AG08396 (cell line): Measurements from ENCODE around the gene EEF1E1.
"Not testable (repeated sequence)": the region's sequence is repeated elsewhere in the genome, so short reads cannot be mapped to it uniquely, and the experiment has no call there.

Experiments
- DNase-seq: peaks from one replicate; pipeline ENCODE4 v3.0.0; 2012; ENCODE audit warnings: low spot score, mixed read lengths

EEF1E1 gene

GRCh38 chr6:8063761-8064637 is 38.3 kb downstream of the EEF1E1 start, which contains the start of gene BLOC1S5:
TSS of gene BLOC1S5 (minus strand) at chr6:8064389. CDS start at chr6:8064376, 13 bp downstream.
- DNase-seq: peak; percentile 94

DNA sequence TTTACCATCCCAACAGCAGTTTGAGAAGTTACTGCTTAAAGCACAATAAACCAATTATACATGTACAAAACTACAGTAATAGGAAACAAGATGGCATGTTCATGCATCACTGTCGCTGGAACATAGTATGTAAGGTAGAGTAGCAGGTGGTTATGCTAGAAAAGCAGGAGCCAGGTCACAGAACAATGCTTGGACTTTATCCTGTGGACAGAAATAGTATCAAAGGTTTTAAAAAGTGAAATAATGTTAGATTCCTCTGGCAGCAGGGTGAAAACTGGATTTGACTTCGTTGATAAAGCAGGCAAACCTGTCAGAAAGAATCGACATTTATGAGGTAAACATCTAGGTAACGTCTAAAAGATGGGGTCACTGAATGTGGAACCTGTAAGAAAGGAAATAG is 40.6 kb downstream of the EEF1E1 start:
- DNase-seq: no peak

DNA sequence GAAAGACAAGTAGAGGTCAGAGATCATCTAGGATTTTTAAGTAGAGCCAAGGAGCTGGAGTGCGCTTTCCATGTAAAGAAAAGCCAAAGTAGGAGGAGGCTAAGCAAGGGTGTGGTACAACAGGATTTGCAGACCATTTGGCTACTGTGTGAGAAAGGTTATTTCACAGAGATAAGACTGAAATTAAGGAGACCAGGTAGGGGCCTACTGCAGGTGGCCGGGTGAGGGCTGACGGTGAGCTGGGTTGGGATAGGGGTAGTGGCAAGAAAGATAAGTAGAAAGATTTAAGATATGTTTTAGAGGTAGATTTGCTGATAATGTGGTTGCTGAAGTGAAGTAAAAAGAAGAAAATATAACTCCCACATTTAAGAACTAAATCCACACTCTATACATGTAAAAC is 42.0 kb downstream of the EEF1E1 start:
- no peak for DNase-seq

DNA sequence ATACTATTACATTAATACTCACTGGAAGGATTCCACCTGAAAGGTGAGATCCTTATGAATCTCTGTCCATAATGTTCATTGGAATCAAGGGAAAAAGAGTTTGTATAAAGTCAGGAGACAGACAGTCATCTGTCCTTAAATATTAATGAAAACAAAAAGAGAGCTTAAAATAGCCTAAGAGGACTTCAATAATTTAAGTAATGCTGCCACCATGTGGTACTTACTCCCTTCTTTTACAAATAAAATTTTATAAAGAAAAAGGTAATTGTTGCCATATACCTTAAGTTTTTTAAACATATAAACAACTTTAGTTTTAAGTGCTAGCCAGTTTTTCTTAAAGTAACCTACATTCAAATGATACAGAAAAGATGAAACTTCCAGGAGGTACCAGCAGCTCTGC is 43.2 kb downstream of the EEF1E1 start:
- no peak for DNase-seq

- DNase-seq: no peak
Measured at GRCh38 chr6:8057793-8058192, 44.6 kb downstream of the EEF1E1 start.

DNA sequence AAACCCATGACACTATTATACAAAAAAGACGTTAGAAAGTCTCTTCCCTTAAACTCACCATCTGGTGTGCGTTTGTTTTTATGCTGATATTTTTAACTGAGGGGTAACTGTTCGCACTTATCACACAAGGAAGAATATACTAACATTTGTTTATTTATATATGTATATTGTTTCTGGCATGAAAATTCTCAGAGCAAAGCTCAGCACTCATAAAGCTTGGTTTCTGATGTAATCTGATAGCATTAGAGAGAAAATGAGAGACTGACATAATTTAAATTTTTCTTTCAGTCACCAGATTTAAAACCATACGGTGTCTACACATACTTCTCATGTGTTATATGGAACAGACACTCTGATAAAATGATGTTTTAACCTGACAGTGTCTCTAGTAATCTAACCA is 45.1 kb downstream of the EEF1E1 start:
- DNase-seq: no peak

DNA sequence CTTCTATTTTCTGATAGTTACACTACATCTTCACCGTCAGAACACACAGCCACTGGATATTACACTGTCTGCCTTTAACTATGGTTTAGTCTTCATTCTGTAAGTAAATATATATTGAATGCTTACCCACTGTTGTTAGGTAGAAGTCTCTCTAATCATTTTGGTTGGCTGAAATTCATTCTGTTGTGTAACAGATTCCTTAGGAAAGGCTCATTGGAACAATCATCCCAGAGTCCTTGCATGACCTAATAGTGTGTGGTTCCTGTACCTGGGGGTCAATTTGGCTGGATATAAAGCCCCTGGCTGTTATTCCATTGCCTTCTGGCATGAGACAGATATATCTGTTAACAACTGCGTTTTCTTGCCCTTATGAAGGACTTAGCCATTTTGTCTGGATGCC is 48.1 kb downstream of the EEF1E1 start:
- DNase-seq: no peak

DNA sequence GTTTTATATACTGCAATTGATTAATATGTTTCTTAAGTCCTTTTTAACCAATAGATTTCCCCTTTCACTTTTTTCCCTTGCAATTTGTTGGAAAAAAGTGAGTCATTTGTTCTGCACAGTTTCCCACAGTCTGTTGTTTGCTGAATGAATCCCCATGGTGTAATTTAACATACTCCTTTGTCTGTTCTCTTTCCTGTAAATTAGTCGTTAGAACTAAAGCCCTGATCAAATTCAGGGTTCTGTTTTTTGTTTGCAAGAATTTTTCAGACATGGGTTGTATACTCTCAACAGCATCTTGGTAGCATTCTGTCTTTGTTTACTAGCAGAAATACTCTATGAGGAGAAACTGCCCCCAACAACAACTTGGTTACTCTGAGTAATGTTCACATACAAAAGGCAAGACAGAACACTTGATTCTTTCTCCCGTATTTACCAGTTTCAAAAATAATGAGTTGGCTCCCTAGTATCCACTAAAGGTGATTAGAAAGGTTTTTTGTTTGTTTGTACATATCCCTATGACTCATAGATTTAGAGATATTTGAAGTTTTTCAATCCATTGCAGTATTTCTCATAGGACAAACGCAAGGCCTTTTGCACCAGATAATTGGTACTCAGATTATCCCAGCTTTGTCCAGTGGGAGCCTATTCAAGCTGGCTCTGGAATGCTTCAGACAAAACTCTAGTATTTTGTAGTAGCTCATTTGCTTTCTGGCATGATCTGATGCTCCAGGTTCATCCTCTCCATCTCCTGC is 54.6 kb downstream of the EEF1E1 start:
- DNase-seq: no peak

GRCh38 chr6:8045769-8046168 is 56.6 kb downstream of the EEF1E1 start:
- not testable (repeated sequence) for DNase-seq

DNA sequence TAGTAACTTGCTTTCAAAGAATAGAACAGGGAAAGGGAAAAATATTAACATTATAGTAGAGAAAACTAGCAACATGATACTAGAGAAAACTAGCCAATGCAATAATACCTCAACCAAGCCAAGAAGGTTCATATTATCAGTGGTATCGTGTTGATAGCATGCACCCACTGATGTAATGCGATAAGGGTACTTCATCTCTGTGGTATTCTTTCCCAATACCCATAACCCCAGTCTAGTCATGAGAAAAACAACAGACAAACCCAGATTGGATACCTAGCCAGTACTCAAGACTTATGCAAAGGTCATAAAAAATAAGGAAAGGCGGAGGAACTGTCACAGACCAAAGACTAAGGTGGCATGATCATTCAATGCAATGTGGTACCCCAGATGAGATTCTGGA is 59.1 kb downstream of the EEF1E1 start:
- DNase-seq: no peak

DNA sequence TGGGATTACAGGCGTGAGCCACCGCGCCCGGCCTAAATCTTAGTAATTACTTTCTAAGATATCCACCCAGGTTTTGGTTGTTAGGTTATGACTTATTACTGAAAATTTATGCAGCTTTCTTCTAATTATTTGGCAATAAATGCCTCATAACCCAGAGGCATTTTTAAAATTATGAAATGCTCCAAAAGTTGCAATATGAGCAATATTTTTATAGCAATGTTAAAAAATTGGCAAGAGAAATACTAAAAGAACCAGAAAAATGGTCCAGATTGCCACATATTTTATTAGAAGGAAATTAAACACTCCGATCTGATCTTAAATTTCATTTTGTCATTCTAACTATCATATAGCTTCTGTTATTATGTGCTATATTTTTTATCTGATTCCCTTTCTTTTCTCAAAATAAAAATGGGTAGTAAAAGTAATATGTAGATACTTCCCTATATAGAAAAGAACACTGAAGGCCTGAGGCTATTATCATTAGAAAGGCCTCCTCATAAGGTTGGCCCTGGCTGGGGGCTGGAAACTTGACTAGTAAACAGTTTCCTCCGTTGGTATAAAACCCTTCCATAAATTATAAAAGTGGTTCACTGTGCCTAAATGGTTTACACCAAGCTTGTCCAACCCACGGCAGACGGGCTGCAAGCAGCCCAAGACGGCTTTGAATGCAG is 60.3 kb downstream of the EEF1E1 start:
- no peak for DNase-seq

- DNase-seq: not testable (repeated sequence)
Measured at GRCh38 chr6:8034107-8034506, 68.2 kb downstream of the EEF1E1 start.

DNA sequence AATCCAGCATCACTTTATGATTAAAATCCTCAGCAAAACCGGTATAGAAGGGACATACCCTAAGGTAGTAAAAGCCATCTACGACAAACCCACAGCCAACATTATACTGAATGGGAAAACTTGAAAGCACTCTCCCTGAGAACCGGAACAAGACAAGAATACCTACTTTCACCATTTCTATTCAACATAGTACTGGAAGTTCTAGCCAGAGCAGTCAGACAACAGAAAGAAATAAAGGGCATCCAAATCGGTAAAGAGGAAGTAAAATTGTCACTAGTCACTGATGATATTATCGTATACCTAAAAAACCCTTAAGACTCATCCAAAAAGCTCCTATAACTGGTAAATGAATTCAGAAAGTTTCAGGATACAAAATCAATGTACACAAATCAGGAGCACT is 71.4 kb downstream of the EEF1E1 start:
- no peak for DNase-seq
